GM10266 (cell line): ENCODE results near the gene OGFOD1.

Experiments
- DNase-seq: peaks from one replicate; pipeline ENCODE4 v3.0.0; 2012; ENCODE audit errors: extremely low spot score
- CTCF ChIP-seq: IDR thresholded peaks from 2 replicates; pipeline ENCODE4 v1.5.1; 2012; ENCODE audit warnings: mild to moderate bottlenecking, low read depth; ENCODE audit not compliant: control insufficient read depth, insufficient read depth; ENCODE audit errors: missing control alignments

Gene OGFOD1

GRCh38 chr16:56493126-56493525 is 41.8 kb downstream of the OGFOD1 start:
- DNase-seq = no peak
- TF ChIP-seq CTCF = no peak

GRCh38 chr16:56493815-56494214 is 42.5 kb downstream of the OGFOD1 start:
- no peak for DNase-seq
- no peak for TF ChIP-seq CTCF

GRCh38 chr16:56505181-56505580 is 53.8 kb downstream of the OGFOD1 start:
- DNase-seq = no peak
- no peak for TF ChIP-seq CTCF

- no peak for DNase-seq
- no peak for TF ChIP-seq CTCF
Observed at GRCh38 chr16:56506941-56507340, 55.6 kb downstream of the OGFOD1 start.

- TF ChIP-seq CTCF = no peak
- DNase-seq = no peak
Observed at GRCh38 chr16:56510544-56510943, 59.2 kb downstream of the OGFOD1 start.

GRCh38 chr16:56512025-56512424 is 60.7 kb downstream of the OGFOD1 start:
- DNase-seq = no peak
- TF ChIP-seq CTCF = no peak

GRCh38 chr16:56513091-56513490 is 61.7 kb downstream of the OGFOD1 start:
- no peak for TF ChIP-seq CTCF
- DNase-seq = no peak
